ENCODE data around the gene LY6G5C.

LY6G5C gene

DNA sequence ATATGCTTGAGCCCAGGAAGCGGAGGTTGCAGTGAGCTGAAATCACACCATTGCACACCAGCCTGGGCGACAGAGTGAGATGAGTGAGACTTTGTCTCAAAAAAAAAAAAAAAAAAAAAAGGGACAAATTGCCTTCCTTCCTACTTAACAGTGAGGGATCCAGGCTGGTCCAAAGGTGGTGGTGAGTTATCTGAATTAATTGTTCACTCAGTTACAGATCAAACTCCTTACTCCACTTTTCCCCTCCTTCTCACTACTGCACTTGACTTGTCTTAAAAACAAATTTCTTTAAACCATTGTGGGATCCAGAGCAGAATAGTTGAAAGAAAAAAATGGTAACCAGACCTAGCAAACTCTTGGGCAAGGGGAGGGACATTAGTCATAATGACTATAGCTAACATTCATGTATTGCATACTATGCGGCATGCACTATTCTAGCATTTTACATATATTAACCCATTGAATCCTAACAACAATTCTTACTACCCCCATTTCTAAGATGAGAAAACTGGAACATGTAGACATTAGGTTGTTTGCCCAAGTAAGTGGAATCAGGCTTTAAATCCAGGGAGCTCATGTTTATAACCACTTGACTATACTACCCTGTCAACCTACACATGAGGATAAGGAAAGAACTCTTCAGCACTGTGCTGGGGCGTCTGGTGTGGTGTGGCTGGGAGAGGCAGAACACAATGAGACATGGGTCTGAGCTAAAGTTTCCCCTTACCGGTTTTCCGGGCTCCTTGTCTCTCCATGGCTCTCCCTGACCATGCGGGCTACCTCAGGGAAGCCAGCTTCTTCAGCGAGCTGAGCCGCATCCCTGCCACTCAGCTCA is 17.5 kb downstream of the LY6G5C start:
- DNase-seq (ENCODE audit: low read depth, low spot score), result no peak

- no peak for DNase-seq (ENCODE audit: low read depth, low spot score)
Observed at GRCh38 chr6:31662124-31662723, 18.6 kb downstream of the LY6G5C start.

DNA sequence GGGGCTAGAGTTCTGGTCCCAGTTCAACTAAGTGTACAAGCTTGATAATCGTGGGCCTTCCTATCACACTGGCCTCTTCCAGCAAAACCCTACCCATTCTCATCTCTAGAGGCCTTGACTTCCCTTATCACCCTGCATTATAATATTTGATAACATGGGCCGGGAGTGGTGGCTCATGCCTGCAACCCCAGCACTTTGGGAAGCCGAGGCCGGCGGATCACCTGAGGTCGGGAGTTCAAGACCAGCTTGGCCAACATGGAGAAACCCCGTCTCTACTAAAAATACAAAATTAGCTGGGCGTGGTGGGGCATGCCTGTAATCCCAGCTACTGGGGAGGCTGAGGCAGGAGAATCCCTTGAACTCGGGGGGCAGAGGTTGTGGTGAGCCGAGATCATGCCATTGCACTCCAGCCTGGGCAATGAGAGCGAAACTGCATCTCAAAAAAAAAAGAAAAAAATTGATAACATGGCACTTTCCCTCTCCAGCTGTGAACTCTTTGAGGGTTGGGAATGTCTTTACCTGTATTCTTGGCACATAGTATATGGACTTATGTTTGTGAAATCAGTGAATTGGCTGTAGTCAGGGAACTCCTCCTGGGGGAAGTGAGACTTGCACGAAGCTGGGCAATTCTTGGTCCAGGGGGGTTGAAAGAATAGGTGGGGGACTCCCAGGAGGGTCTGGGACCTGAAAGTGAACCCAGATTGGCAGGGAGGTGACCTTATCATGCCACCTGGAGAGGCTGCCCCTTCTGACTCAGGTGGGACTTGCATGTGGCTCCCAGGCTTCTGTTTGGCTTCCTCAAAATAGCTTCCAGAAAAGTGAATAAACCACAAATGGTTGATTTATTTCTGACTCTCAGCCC is 19.4 kb downstream of the LY6G5C start:
- DNase-seq (ENCODE audit: low read depth, low spot score), result no peak

DNA sequence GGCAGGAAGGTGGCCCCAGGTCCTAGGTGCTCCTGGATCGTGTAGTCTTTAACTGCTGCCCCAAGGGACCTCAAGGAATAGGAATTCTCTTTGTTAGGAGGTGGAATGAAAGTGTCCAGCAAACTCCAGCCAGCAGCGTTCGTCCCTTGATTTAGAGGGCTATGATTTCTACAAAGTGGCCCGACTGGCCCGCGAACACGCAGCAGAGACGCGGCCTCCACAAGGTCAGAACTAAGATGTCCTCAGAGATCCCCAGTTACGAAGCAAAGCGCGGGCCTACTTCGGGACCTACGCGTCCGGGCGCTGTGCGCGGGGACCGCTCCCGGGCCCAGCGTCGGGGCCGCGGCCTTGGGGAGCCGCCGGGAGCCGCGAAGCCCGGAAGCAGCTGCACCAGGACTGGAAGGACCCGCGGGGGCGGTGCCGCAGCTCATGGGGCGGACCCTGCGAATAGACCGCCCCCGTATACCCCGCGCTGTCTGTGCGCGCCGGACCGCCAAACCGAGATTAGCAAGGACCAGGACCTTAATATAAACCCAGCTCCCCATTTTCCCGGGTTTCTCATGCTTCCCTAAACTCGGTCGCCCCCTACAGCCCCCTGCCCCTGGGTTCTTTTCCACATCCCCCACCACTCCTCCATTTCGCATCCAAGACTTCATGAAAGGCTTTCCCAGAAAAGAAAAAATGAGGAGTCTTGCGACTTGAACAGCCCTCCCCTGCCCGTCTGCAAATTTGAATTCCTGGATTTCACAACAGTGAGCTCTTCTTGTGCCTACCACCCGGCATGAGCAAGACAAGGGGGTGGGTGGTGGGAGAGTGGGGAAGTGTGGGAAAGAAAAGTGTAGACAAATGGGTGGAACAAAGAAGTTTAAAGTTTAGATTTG is 20.2 kb downstream of the LY6G5C start, which contains the start of gene C6orf47:
Gene C6orf47, minus strand, starts transcription at position 398 of the 881 bp plus-strand sequence. CDS start 831 bp downstream, outside the sequence.
- DNase-seq (ENCODE audit: low read depth, low spot score), result no peak

GRCh38 chr6:31659649-31660380 is 21.1 kb downstream of the LY6G5C start:
- no peak for DNase-seq (ENCODE audit: low read depth, low spot score)

DNA sequence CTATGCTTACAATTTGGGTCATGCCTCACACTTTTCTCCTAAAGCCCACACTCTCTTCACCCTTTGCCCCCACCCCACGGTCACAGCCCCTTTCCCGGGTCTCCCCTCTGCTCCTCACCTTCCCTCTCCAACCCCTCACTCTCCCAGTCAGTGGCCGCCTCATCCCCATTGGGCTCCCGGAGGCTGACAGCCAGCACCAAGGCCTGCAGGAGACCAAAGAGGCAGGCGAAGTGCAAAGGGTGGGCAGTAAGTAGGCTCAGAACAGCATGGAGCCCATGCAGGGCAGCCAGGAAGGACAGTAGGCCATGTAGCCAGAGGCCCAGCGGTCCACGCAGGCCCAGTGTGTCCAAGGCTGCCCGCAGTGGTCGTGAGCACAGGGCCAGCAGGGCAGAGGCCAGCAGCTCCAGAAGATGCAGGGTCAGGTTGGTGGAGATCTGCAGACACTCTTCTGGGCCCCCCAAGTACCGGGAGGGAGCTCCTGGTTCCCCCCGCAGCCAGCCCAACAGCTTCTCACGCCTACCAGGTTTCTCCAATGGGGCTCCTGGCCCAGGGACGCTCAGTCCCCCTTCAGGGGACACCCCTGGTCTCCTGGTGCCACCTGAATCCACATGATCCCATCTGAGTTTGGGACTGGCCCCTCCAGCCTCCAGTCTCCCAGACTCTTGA is 21.8 kb downstream of the LY6G5C start:
- no peak for DNase-seq (ENCODE audit: low read depth, low spot score)

DNA sequence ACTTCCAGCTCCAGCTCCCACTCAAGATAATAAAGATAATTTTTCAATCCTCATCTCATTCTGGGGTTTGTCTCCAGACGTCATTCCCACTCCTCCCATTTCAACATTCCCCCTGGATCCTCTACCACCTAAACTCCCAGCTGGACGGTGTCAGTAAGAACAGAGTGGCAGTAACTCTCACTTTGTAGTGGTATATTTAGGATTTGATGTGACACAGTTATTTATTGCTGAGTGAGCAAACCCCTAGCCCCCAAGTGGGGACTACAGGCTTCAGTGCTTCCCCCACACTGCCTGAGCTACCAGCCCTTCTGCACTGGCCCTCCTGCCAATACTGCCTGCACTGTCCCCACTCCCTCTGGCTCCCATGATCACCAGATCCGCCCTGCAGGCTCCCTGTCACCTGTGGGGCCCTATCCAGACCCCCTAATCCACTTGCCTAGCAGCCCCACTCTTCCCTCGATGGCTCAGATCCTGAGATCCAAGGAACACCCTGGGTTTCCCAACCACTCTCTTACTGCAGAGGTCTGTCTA is 22.6 kb downstream of the LY6G5C start:
- DNase-seq (ENCODE audit: low read depth, low spot score), result no peak

GRCh38 chr6:31657406-31658157 is 23.3 kb downstream of the LY6G5C start:
- no peak for DNase-seq (ENCODE audit: low read depth, low spot score)

DNA sequence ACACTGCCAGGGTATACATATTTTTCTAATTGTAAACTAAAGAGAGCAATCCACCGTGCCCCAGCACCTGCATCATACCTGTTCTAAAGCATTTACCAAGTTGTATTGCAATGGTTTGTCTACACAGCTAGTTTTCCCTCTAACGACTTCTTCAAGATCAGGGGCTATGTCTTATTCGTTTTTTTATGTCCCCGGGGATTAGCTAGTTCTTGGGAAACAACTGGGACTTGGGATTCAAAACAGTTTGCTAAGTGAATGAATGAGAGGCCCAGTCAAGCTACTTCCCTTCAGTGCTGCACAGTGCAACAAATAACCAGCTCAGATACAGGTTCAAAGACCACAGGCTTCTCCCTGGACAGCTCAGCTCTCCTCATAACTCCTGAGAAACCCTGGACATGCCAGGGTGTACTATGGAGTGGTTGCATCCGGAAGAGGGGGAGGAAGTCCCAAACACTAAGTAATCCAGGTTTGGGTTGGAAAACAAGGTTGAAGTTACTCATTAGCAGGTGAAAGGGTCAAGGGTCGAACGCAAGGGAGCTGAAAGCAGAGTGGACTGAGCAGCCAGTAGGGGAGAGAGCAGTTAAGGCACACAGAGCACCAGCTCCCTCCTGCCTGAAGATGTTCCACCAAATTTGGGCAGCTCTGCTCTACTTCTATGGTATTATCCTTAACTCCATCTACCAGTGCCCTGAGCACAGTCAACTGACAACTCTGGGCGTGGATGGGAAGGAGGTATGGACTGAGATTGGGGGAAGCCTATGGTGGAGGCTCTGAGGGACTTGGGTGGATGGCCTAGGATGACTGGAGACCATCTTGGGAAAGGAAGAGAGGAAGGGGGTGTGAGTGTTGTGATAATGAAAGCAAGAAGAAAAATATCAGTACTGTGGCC is 25.3 kb downstream of the LY6G5C start, which contains the start of gene APOM:
Gene APOM, plus strand, starts transcription at position 546 of the 889 bp plus-strand sequence. Its CDS starts 73 bp downstream, at position 619.
- DNase-seq (ENCODE audit: low read depth, low spot score), result no peak

- DNase-seq (ENCODE audit: low read depth, low spot score), result no peak
Observed at GRCh38 chr6:31654574-31655348, 26.1 kb downstream of the LY6G5C start.

DNA sequence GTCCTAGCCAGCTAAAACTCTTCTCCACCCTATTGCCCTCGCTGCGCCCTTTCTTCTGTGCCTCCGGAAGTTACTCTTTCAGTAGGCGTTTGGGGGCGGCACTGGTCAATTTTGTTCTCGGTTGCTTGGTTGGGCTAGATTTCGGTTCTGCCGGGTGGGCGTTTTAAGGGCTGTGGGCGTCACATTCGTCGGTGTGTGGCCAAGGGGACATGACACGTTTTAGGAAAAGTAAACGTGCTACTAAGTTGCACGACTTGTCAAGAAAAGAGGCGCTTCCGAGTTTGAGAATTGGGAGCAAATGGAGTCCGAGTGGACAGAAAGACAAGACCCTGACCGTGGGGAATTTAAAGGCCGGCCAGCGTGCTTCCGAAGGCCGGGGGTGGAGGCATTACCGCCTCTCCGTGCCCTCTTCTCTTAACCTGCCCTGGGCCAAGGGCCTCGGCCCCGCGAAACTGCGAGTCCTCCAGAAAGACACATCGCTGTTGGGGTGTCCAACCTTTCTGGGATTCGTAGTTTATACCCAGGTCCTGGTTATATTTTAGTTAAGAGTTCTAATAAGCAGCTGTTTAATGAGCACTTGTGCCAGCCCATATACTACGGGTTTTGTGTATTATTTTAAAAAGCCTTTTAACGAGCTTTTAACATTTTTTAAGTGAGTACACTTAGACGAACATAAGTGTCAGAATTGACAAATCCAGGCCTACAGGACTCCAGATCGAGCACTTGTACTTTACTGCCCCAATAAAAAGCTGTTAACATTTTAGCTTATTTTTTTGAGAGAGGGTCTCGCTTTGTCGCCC is 27.7 kb downstream of the LY6G5C start:
- DNase-seq (ENCODE audit: low read depth, low spot score), result no peak

DNA sequence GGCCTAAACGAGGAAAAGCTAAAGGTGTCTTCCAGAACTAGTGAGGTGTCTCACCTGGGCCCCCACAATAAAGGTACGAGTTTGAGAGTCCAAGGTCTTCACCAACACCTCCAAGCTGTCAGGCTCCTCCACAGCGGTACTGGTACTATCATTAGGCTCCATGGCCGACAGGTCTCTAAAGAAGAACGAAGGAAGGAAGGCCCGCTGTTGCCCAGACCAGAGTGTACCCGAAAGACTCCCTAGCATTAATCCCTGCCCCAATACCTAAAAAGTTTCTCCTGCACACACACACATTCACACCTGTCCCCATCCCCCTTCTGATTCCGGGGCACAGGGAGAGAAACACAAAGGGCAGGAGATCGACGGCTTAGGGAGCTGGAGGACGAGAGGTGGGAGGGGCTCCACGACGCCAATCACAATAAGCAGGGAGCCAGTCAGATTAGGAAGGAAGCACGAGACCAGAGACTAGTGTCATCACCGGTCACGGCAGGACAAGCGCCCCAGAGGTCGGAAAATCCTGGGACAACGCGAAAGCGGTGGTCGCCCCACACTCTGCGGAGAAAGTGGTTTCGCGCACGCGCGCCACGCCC is 29.2 kb downstream of the LY6G5C start:
- DNase-seq (ENCODE audit: low read depth, low spot score), result no peak

- no peak for DNase-seq (ENCODE audit: low read depth, low spot score)
Observed at GRCh38 chr6:31645325-31645724, 35.5 kb downstream of the LY6G5C start.

DNA sequence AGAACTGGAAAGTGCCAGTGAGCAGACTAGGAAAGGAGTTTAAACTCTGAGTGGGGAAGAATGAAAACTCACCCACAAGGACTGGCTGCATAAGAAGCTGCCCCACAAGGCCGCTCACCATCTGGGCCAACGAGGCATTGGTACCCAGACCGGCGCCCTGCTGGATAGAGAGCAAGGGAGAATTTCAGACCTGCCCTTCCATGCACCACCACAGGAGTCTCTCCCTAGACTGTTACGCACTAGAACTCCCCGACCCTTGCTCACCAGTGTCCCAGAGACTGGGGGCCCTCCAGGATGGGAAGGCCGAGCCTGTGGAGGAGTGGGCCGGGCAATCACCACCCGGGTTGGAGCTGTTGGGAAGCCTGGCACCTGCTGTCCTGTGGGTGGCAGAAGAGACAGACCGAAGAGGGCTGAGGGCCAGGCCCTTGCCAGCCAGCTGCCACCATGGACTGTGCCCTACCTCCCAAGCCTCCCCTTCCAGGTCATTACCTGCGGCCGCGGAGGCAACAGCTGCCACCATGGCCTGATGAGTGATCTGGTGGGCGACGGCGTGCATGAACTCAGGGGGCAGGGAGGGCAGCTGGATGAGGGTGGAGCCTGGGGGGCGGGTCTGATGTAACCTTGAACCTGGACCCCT is 36.9 kb downstream of the LY6G5C start:
- no peak for DNase-seq (ENCODE audit: low read depth, low spot score)
